HepG2 (cell line): ENCODE measurements around the gene C16orf54.

ENCODE experiments used
- MXI1 ChIP-seq: IDR thresholded peaks from 3 replicates; pipeline ENCODE4 v1.6.1; 2012; ENCODE audit warnings: low read depth, low read length, inconsistent platforms, borderline replicate concordance
- NONO ChIP-seq, 2 experiments: fragments of 450-650 bp in 1 of 2; sonication (generic) in 1 of 2; formaldehyde crosslinking in 1 of 2; IDR thresholded peaks in 1 of 2; conservative IDR thresholded peaks in 1 of 2; 2 replicates each; pipeline versions ENCODE4 v1.6.1 to v1.8.0; 2017 to 2022; ENCODE audit warnings: mild to moderate bottlenecking in 1 of 2, missing genetic modification reagents in 1 of 2, moderate library complexity in 1 of 2
- PHB2 ChIP-seq: fragments of 450-650 bp; IDR thresholded peaks from 2 replicates; pipeline ENCODE4 v1.6.1; 2018; ENCODE audit not compliant: partially characterized antibody
- SAFB2 ChIP-seq: sonication (generic); formaldehyde crosslinking; IDR thresholded peaks from 2 replicates; pipeline ENCODE4 v1.5.1; 2020; ENCODE audit warnings: missing genetic modification reagents, low read depth, mild to moderate bottlenecking, borderline replicate concordance
- TAF1 ChIP-seq: sonication (generic); formaldehyde crosslinking; IDR thresholded peaks from 2 replicates; pipeline ENCODE4 v1.4.0; 2020; ENCODE audit warnings: missing genetic modification reagents
- ZNF274 ChIP-seq: sonication (generic); formaldehyde crosslinking; IDR thresholded peaks from 2 replicates; pipeline ENCODE4 v1.5.1; 2020; ENCODE audit warnings: mild to moderate bottlenecking, missing genetic modification reagents
- ZNF660 ChIP-seq: sonication (generic); formaldehyde crosslinking; IDR thresholded peaks from 2 replicates; pipeline ENCODE4 v1.5.1; 2020; ENCODE audit warnings: mild to moderate bottlenecking, low read depth, missing genetic modification reagents, borderline replicate concordance
- TF ChIP-seq, protein P1 (sequence below): IDR thresholded peaks from 2 replicates; pipeline ENCODE4 v1.6.1; 2012; ENCODE audit warnings: low read depth, low read length, improper control_type of control experiment
- TF ChIP-seq, protein P2 (sequence below): sonication (generic); formaldehyde crosslinking; IDR thresholded peaks from 2 replicates; pipeline ENCODE4 v1.5.0; 2020; ENCODE audit warnings: mild to moderate bottlenecking, missing genetic modification reagents, moderate library complexity
- TF ChIP-seq, protein P3 (sequence below): sonication (generic); formaldehyde crosslinking; IDR thresholded peaks from 2 replicates; pipeline ENCODE4 v1.4.0; 2020; ENCODE audit warnings: missing genetic modification reagents
- TF ChIP-seq, protein P4 (sequence below): sonication (generic); formaldehyde crosslinking; IDR thresholded peaks from 2 replicates; pipeline ENCODE4 v1.4.0; 2020; ENCODE audit warnings: missing genetic modification reagents, mild to moderate bottlenecking, borderline replicate concordance
- TF ChIP-seq, protein P5 (sequence below): sonication (generic); formaldehyde crosslinking; IDR thresholded peaks from 2 replicates; pipeline ENCODE4 v1.4.0; 2020; ENCODE audit warnings: missing genetic modification reagents; ENCODE audit errors: not compliant biosample characterization
- TF ChIP-seq, protein P6 (sequence below): sonication (generic); formaldehyde crosslinking; IDR thresholded peaks from 2 replicates; pipeline ENCODE4 v1.4.0; 2020; ENCODE audit warnings: low read depth, missing genetic modification reagents

DNA sequence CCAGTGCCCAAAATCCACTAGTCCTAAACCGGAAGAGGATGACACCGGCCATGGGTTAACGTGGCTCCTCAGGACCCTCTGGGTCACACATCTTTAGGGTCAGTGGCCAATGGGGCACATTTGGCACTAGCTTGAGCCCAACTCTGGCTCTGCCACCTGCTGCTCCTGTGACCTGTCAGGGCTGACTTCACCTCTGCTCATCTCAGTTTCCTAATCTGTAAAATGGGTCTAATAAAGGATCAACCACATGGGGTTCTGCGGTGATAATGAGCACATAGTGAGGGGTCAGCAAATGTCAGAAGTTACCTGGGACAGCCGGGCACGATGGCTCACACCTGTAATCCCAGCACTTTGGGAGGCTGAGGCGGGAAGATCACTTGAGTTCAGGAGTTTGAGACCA is 48.4 kb downstream of the C16orf54 start:
- TF ChIP-seq ZNF274 (CRISPR knock-in tag) (no peak), PHB2 (no peak), SAFB2 (no peak), TAF1 (CRISPR knock-in tag) (no peak), MXI1 (no peak), ZNF660 (CRISPR knock-in tag) (no peak), NONO (IDR thresholded peaks at IDR 0.05) (no peak), NONO (CRISPR knock-in tag; conservative IDR thresholded peaks at IDR 0.05) (no peak)
- TF ChIP-seq, protein P1, sequence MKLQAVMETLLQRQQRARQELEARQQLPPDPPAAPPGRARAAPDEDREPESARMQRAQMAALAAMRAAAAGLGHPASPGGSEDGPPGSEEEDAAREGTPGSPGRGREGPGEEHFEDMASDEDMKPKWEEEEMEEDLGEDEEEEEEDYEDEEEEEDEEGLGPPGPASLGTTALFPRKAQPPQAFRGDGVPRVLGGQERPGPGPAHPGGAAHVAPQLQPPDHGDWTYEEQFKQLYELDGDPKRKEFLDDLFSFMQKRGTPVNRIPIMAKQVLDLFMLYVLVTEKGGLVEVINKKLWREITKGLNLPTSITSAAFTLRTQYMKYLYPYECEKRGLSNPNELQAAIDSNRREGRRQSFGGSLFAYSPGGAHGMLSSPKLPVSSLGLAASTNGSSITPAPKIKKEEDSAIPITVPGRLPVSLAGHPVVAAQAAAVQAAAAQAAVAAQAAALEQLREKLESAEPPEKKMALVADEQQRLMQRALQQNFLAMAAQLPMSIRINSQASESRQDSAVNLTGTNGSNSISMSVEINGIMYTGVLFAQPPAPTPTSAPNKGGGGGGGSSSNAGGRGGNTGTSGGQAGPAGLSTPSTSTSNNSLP = no peak
- TF ChIP-seq, protein P2, sequence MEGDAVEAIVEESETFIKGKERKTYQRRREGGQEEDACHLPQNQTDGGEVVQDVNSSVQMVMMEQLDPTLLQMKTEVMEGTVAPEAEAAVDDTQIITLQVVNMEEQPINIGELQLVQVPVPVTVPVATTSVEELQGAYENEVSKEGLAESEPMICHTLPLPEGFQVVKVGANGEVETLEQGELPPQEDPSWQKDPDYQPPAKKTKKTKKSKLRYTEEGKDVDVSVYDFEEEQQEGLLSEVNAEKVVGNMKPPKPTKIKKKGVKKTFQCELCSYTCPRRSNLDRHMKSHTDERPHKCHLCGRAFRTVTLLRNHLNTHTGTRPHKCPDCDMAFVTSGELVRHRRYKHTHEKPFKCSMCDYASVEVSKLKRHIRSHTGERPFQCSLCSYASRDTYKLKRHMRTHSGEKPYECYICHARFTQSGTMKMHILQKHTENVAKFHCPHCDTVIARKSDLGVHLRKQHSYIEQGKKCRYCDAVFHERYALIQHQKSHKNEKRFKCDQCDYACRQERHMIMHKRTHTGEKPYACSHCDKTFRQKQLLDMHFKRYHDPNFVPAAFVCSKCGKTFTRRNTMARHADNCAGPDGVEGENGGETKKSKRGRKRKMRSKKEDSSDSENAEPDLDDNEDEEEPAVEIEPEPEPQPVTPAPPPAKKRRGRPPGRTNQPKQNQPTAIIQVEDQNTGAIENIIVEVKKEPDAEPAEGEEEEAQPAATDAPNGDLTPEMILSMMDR = no peak
- TF ChIP-seq, protein P3, sequence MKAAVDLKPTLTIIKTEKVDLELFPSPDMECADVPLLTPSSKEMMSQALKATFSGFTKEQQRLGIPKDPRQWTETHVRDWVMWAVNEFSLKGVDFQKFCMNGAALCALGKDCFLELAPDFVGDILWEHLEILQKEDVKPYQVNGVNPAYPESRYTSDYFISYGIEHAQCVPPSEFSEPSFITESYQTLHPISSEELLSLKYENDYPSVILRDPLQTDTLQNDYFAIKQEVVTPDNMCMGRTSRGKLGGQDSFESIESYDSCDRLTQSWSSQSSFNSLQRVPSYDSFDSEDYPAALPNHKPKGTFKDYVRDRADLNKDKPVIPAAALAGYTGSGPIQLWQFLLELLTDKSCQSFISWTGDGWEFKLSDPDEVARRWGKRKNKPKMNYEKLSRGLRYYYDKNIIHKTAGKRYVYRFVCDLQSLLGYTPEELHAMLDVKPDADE (CRISPR knock-in tag) = no peak
- TF ChIP-seq, protein P4, sequence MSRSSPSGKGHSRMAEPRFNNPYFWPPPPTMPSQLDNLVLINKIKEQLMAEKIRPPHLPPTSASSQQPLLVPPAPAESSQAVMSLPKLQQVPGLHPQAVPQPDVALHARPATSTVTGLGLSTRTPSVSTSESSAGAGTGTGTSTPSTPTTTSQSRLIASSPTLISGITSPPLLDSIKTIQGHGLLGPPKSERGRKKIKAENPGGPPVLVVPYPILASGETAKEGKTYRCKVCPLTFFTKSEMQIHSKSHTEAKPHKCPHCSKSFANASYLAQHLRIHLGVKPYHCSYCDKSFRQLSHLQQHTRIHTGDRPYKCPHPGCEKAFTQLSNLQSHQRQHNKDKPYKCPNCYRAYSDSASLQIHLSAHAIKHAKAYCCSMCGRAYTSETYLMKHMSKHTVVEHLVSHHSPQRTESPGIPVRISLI = no peak
- TF ChIP-seq, protein P5, sequence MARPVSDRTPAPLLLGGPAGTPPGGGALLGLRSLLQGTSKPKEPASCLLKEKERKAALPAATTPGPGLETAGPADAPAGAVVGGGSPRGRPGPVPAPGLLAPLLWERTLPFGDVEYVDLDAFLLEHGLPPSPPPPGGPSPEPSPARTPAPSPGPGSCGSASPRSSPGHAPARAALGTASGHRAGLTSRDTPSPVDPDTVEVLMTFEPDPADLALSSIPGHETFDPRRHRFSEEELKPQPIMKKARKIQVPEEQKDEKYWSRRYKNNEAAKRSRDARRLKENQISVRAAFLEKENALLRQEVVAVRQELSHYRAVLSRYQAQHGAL (CRISPR knock-in tag) = no peak
- TF ChIP-seq, protein P6, sequence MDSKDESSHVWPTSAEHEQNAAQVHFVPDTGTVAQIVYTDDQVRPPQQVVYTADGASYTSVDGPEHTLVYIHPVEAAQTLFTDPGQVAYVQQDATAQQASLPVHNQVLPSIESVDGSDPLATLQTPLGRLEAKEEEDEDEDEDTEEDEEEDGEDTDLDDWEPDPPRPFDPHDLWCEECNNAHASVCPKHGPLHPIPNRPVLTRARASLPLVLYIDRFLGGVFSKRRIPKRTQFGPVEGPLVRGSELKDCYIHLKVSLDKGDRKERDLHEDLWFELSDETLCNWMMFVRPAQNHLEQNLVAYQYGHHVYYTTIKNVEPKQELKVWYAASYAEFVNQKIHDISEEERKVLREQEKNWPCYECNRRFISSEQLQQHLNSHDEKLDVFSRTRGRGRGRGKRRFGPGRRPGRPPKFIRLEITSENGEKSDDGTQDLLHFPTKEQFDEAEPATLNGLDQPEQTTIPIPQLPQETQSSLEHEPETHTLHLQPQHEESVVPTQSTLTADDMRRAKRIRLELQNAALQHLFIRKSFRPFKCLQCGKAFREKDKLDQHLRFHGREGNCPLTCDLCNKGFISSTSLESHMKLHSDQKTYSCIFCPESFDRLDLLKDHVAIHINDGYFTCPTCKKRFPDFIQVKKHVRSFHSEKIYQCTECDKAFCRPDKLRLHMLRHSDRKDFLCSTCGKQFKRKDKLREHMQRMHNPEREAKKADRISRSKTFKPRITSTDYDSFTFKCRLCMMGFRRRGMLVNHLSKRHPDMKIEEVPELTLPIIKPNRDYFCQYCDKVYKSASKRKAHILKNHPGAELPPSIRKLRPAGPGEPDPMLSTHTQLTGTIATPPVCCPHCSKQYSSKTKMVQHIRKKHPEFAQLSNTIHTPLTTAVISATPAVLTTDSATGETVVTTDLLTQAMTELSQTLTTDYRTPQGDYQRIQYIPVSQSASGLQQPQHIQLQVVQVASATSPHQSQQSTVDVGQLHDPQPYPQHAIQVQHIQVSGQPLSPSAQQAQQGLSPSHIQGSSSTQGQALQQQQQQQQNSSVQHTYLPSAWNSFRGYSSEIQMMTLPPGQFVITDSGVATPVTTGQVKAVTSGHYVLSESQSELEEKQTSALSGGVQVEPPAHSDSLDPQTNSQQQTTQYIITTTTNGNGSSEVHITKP (CRISPR knock-in tag) = no peak
